ENCODE results near the gene COL26A1.

The COL26A1 gene

DNA sequence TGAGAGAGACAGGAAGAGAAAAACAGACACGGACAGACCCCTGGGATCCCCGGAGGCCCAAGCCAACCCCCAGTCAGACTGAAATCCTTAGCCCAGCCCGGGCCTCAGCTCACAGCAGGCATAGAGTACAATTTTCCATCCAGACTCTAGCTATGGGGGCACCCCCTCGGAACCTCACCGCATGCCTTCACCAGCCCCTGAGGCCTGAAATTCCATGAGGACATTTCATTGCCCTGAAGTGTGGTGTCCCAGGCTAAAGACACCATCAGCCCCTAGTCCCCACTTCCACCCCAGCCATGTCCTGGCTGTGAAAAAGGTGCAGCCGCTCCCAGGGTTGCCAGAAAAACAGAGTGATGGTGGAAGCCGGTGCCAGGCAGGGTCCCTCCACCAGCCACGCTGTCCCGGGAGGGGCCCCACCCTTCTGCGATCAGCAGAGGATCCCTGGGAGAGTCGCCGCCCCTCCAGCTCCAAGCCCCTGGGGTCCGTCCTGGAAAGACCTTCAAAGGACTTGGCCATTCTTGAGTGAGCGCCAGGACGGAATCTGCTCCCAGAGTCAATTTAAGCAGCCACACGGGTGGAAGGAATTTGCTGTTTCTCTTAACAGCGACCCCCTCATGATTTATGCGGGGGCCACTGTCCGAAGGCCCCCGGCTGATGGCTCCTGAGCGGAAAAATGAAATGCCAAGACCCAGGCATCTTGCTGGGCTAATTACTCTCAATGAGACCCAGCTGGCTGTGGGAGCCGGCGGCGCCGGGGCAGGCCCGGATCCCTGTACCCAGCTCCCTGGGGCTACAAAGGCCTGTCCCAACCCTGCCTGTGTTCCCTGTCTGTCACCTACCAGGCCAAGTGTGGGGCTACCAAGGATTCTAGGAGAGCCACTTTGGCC, 243.2 kb downstream of the COL26A1 start:
- Histone ChIP-seq H3K4me1 (ENCODE audit: control insufficient read depth in 5 of 5, insufficient read depth in 5 of 5, low read length in 5 of 5) (peaks cover 0 to 6% (median 0%) of the 10 kb centered on the region in 5 donors), H3K36me3 (ENCODE audit: control insufficient read depth in 5 of 5, insufficient read depth in 5 of 5, low read length in 5 of 5) (no peaks in the 10 kb centered on the region), H3K27ac (ENCODE audit: low read depth, low read length) (no peak overlapping the region), H3K9me3 (ENCODE audit: control insufficient read depth in 5 of 5, low read length in 5 of 5) (no peaks in the 10 kb centered on the region), H3K27me3 (ENCODE audit: control insufficient read depth in 5 of 5, insufficient read depth in 4 of 5, low read length in 5 of 5) (peaks cover 0 to 9% (median 3%) of the 10 kb centered on the region in 5 donors), H3K9ac (ENCODE audit: low read length in 5 of 5) (no peak overlapping the region), H3K4me3 (ENCODE audit: low read depth in 1 of 5, low read length in 5 of 5) (no peak overlapping the region)

DNA sequence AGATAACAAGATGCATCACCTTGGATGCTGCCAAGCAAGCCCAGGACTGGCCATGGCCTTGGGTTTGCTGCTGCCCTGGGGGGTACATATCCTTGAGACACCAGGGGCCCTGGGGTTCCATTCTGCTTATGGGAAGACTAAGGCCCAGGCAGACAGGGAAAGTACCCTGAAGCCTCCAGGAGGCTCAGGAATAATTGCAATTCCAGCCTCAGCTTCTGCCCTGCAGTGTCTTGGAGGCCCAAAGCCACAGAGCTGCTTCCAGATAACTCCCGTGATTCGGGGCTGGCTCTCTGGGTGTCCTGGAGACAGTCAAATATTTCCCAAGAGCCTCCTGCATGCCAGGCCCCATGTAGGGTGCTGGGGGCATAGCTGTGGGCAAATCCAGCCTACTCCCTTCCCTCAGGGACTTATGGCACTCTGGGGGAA, 243.8 kb downstream of the COL26A1 start:
- Histone ChIP-seq H3K4me1 (ENCODE audit: control insufficient read depth in 5 of 5, insufficient read depth in 5 of 5, low read length in 5 of 5) (peaks cover 0 to 6% (median 0%) of the 10 kb centered on the region in 5 donors), H3K9ac (ENCODE audit: low read length in 5 of 5) (no peak overlapping the region), H3K9me3 (ENCODE audit: control insufficient read depth in 5 of 5, low read length in 5 of 5) (no peaks in the 10 kb centered on the region), H3K27ac (ENCODE audit: low read depth, low read length) (no peak overlapping the region), H3K4me3 (ENCODE audit: low read depth in 1 of 5, low read length in 5 of 5) (no peak overlapping the region), H3K36me3 (ENCODE audit: control insufficient read depth in 5 of 5, insufficient read depth in 5 of 5, low read length in 5 of 5) (no peaks in the 10 kb centered on the region), H3K27me3 (ENCODE audit: control insufficient read depth in 5 of 5, insufficient read depth in 4 of 5, low read length in 5 of 5) (peaks cover 0 to 6% (median 3%) of the 10 kb centered on the region in 5 donors)

All from subcutaneous abdominal adipose tissue (tissue), 5 donors.